GM19468 (cell line): ENCODE data around the gene TLE1.

Experiments
- ATAC-seq: cut with Tn5 transposase; IDR thresholded peaks from one replicate; pipeline ENCODE4 v1.9.1; 2021; ENCODE audit warnings: mild to moderate bottlenecking, moderate library complexity, moderate number of reproducible peaks; ENCODE audit not compliant: unreplicated experiment; ENCODE audit errors: extremely low read depth

TLE1 gene

GRCh38 chr9:81534138-81534875 lies 155.0 kb downstream of the TLE1 start:
- no peak for ATAC-seq
